GM18870 (cell line): ENCODE data around the gene NCS1.

Experiments
- ATAC-seq: cut with Tn5 transposase; IDR thresholded peaks from one replicate; pipeline ENCODE4 v1.9.1; 2021; ENCODE audit warnings: moderate library complexity; ENCODE audit not compliant: unreplicated experiment

The NCS1 gene

DNA sequence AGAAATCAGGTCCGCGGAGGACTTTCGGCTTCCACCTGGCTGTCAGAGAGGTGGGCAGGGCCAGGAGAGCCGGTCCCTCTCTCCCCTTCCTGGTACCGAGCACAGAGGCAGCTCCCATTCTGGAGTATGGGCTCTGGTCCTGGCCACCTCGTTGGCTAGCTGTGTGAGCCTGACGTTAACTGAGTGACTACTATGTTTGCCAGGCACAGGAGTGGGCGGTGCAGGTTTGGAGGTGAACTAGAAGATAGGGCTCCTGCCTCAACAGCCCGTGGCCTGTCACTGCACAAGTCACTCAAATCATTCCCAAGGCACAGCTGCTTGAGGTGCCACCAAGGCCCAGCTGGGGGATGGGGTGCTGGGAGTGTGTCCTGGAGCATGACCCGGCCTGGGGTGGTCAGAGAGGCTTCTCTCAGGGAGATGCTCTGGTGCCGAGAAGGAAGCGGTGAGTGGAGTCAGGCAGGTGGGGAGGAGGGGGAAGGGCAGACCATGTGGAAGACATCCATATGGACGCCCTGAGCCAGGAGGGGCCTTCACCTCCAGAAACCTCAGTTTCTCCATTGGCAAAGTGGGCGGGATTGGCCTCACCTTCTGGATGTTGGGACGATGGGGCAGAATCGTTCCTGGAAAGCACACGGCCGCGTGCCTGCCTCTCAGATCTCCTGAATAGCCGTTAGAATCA lies 39.5 kb downstream of the NCS1 start:
- ATAC-seq, result no peak

GRCh38 chr9:130212543-130213297 lies 40.5 kb downstream of the NCS1 start:
- ATAC-seq, result no peak

GRCh38 chr9:130213911-130214761 lies 41.9 kb downstream of the NCS1 start:
- no peak for ATAC-seq

GRCh38 chr9:130214776-130215340 lies 42.7 kb downstream of the NCS1 start:
- ATAC-seq, result no peak

- ATAC-seq, result no peak
These were observed 43.3 kb downstream of the NCS1 start for GRCh38 chr9:130215341-130216119.

GRCh38 chr9:130217838-130218237 lies 45.6 kb downstream of the NCS1 start:
- ATAC-seq, result no peak

GRCh38 chr9:130219661-130220096 lies 47.5 kb downstream of the NCS1 start:
- ATAC-seq, result no peak

GRCh38 chr9:130220352-130220751 lies 48.1 kb downstream of the NCS1 start:
- no peak for ATAC-seq

- no peak for ATAC-seq
These were observed 50.6 kb downstream of the NCS1 start for GRCh38 chr9:130222833-130223232.

DNA sequence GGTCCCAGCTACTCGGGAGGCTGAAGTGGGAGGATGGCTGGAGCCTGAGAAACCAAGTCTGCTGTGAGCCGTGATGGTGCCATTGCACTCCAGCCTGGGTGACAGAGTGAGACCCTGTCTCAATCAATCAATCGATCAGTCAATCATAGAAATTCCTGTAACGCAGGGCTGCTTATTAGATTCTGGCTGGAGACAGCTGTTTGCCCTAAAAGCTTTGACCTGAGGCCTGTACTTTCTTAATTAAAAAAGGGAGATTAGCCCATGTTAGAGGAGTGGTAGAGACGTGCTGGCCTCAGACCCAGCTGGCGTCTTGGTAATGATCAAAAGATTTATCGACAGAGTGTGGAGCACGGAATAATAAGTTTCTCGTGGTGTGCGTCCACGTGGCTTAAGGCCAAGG lies 52.9 kb downstream of the NCS1 start:
- no peak for ATAC-seq

- ATAC-seq, result no peak
These were observed 53.4 kb downstream of the NCS1 start for GRCh38 chr9:130225586-130225985.

GRCh38 chr9:130226112-130226511 lies 53.9 kb downstream of the NCS1 start:
- no peak for ATAC-seq

DNA sequence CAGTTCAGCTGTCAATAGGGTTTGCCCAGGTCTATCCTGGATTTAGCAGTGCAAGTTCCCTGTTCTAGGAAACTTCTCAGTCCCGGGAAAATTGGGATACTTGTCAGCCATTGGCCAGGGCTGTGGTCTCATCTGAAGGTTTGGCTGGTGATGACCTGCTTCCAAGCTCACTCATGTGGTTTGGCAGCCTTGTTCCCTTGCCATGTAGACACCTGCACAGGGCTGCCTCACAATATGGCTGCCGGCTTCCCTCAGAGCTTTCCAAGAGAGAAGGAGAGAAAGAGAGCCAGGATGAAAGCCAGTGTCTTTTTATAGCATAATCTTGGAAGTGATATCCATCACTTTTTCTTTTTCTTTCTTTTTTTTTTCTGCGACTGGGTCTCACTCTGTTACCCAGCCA lies 55.6 kb downstream of the NCS1 start:
- ATAC-seq, result no peak

GRCh38 chr9:130229759-130230158 lies 57.6 kb downstream of the NCS1 start:
- no peak for ATAC-seq

- no peak for ATAC-seq
These were observed 58.4 kb downstream of the NCS1 start for GRCh38 chr9:130230631-130231030.

- no peak for ATAC-seq
These were observed 60.8 kb downstream of the NCS1 start for GRCh38 chr9:130232899-130233586.

GRCh38 chr9:130233587-130233945 lies 61.4 kb downstream of the NCS1 start:
- ATAC-seq, result no peak

GRCh38 chr9:130234340-130235260 lies 62.4 kb downstream of the NCS1 start:
- ATAC-seq, result no peak
